Measurements from ENCODE around the gene CSTPP1.

Gene CSTPP1

DNA sequence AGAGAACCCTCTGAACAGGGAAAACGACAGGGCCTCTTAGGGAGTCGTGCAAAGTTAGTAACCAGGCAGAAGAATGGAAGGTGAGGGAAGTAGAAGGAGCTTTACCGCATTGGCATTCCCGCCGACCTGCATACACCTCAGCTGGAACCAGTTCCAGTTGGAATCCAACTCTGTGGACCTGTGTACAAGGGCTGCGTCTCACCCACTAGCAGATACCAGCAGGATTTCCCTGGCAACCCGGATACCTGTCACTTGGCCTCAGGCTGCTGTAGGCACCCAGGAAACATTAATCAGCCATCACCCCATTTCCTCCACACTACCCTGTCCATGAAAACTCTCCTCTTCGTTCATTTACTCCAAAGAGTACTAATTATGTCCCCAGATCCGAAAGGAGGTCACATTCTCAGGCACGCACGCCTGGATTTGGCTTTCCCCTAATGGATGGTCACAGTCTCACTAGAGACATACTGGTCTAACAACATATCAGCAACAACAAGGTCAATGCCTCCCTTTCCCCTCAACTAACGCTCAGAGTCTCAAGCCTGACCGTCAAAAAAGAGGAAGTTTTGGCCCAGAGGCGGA is 239.3 kb downstream of the CSTPP1 start:
- in situ Hi-C loops (cut with MboI; ENCODE audit: low sequenced_read_pairs): no loop called here

DNA sequence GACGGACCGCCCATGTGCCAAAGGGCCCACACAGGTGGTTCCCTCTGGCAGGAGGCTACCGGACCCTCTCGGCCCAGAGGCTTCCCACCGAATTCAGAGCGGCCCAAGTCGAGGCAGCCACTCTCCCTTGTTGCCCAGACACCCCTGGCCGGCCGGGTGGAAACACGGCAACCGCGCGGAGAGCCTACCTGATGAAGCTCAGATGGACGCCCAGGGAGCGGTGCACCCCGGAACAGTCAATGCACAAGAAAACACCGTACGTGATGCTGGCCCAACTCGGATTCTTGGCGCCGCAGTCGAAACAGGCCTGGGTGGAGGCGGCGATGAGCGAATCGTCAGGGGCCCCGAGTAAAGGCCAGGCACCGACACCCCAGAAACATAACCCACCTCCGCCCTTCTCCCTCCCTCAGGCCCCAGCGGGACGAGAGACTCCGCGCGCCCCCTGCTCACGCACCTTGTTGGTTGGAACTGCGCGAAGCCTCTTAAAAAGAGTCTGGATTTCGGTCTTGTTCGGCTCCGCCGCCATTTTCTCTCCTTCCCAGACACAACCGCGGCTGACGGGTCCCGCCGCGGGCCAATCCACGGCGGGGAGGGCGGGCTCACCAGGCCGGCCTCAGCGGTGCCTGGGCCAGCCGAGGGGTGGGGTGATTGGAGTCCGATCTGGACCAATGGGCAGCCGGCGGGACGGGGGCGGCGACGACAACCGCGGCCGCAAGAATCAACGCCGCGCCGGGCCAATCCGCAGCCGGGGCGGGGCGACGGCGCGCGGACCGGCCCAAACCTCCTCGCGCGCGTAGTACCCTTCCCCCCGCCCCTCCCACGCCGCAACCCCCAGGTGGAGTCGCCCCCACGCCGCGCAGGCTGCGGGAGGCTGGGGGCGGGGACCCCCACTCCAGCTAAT is 240.0 kb downstream of the CSTPP1 start, which contains the start of gene ARFGAP2:
TSS of gene ARFGAP2 (minus strand) at position 552 of the 901 bp plus-strand sequence. CDS start at position 526, 26 bp downstream.
- in situ Hi-C loops (cut with MboI; ENCODE audit: low sequenced_read_pairs): no loop called here

GRCh38 chr11:47177229-47177845 is 240.8 kb downstream of the CSTPP1 start:
- in situ Hi-C loops (cut with MboI; ENCODE audit: low sequenced_read_pairs): no loop called here

GRCh38 chr11:47177846-47178245 is 241.3 kb downstream of the CSTPP1 start:
- in situ Hi-C loops (cut with MboI; ENCODE audit: low sequenced_read_pairs): no loop called here

GRCh38 chr11:47178316-47178715 is 241.8 kb downstream of the CSTPP1 start:
- in situ Hi-C loops (cut with MboI; ENCODE audit: low sequenced_read_pairs): no loop called here

DNA sequence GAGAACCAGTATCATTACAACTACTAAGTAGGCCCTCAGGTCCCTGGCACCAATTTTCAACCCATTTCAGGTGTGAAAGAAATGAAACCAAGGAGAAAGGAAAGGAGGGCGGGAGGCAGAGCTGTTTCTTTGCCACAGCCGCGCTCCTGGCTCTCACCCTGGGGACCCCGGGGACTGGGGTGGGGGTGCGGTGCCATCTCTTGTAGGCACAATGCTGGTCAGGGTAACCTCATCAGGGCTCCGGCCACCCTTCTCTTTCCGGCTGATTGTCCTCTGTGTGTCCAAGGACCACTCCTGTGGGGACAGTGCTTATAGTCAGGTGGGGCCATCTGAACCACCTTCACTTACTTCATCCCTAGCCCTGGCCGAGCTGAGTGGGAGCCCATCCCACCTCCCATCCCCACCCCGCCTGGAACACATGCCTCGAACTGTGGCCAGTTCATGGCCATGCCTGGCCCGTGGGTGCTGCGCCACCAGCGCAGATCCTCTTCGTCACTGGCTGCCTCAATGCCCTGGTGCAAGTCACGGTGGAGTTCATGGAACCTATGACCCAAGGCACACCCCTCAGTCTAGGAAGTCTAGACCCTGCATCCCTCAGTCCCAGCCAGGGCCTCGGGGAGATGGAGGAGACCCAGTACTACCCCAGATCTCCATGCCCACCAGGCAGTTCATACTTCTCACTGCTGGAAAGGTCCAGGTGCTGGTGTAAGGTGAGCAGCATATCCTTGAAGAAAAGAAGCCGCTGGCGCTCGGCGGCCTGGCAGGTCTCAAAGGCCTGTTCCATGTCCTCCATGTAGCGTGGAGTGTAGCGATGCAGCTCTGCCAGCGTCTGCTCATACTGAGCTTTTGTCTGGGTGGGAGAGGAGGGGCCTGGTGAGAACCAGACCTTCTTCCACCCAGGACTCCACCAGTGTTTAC is 242.4 kb downstream of the CSTPP1 start:
- in situ Hi-C loops (cut with MboI; ENCODE audit: low sequenced_read_pairs): no loop called here

DNA sequence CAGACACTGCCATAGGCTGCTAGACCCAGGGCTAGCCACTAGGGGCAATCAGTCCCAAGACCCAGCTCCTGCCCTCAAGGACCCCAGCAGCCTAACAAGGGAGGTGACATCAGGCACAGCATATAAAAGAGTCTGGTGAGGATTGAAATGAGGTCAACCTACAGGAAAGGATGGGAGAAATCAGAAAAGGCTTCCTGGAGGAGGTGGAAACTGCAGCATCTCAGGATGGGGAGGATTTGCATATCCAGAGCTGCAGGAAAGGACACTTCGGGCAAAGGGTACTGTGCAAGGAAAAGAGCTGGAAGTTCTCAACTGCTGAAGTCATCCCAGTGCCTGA is 243.1 kb downstream of the CSTPP1 start:
- in situ Hi-C loops (cut with MboI; ENCODE audit: low sequenced_read_pairs): no loop called here

DNA sequence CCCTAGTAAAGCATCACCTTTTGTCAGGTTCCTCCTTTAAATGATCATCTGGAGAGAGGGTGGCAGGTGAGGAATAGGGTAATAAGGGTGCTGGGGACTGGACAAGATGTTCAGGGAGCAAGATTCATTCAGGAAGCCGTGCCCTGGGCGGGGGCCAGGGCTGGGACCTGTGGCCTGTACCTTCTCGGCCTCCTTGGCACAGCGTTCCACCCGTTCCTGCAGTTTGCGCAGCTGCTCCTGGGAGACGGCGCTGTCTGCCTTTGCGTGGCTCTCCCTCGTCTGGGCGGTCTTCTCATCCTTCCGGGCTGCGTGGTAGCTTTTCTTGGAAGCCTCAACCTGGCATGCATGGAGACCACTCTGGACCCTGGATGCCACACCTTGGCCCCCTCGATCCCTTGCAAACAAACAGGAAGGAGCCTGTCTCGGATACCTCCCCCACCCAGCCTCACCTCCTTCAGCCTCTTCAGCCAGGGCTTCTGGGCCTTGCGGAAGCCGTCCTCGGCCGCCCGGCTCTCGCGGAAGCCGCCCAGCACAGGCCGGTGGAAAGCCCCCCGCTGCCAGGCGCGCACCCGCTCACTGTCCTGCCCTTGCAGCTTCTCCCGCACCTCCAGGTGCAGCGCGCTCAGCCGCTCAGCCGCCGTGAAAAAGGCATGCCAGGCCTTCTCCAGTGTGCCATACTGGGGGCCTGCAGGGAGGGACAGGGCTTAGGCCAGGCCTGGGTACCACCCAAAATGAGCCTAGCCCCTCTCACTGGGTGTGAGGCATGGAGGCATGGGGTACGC is 243.6 kb downstream of the CSTPP1 start:
- in situ Hi-C loops (cut with MboI; ENCODE audit: low sequenced_read_pairs): no loop called here

GRCh38 chr11:47181271-47181670 is 244.7 kb downstream of the CSTPP1 start:
- in situ Hi-C loops (cut with MboI; ENCODE audit: low sequenced_read_pairs): no loop called here

DNA sequence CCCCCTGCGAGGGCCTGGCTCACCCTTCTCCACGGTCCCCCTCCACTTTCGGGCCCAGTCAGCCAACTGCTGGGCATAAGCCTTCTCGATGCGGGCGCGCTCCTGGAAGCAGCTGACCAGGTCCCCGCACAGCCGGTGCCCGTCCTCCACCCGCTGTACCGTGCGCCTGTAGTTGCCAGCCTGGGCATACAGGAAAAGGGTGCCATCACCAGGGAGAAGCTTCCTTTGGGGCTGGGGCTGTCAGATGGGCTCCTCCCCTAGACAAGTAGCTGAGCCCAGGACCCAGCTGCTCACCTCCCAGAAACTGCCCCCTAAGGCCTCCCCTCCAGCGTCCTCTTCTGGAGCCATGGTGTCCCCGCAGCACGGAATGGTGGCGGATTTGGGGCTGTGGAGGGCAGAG is 245.8 kb downstream of the CSTPP1 start:
- in situ Hi-C loops (cut with MboI; ENCODE audit: low sequenced_read_pairs): no loop called here

DNA sequence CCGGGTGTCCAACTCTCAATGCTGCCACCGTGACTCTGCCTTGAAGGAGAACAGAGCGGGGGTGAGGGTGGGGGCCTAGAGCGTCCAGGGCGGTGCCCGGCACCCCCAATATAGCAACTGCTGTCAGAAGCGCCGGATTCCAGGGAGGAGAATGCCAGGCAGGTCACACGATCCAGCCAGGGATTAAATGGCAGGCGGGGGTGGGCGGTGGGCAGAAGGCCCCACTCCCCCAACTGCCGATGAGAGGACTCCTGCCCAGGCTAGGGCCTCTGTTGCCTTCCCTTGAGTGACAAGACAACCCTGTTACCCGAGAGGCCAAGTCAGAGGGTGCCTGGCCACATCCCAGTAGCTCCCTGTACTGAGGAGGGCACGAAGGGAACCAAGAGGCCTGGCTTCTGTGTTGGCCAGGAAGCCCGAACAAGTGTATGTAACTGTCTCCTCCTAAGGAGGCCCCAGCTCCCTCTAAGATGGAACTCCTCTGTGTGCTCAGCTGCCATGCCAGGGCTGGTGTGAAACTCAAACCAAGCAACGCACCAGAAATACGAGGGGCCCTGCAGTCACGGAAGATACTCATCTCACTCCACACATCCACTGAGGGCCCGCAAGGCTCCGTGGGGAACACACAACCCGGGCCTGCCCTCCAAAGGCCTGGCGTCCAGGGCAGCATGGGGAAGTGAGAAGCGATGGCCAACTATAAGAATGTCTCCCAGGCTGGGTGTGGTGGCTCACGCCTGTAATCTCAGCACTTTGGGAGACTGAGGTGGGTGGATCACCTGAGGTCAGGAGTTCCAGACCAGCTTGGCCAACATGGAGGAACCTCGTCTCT is 246.7 kb downstream of the CSTPP1 start:
- in situ Hi-C loops (cut with MboI; ENCODE audit: low sequenced_read_pairs): no loop called here

- in situ Hi-C loops (cut with MboI; ENCODE audit: low sequenced_read_pairs): no loop called here
Observed at GRCh38 chr11:47183969-47184368, 247.4 kb downstream of the CSTPP1 start.

DNA sequence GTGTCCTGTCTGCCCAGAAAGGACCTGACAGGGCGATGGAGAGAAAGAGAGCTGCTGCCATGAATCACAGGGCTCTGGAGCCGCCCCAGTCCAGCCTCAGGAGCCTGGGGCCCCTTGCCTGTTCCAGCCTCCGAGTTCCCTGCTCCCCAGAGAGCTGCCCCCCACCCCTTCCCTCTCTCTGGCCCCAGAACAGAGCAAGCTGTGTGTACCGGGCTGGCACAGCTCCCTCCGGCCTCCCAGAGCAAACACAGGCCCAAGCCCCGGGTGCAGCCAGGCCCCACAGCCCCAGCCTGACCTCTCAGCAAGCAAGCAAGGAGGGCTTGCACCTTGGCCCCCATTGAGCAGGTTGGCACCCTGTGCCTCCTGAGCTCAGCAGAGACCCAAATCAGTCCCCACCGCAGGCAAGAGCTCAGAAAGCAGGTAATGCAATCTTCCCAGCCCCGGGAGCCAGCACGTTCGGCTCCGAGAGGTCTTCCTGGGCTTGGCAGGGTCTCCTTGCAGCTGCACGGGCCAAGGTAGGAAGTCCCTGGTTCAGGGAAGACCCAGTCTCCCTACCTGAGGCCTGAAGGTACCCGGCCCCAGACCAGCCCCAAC is 248.2 kb downstream of the CSTPP1 start:
- in situ Hi-C loops (cut with MboI; ENCODE audit: low sequenced_read_pairs): no loop called here

- in situ Hi-C loops (cut with MboI; ENCODE audit: low sequenced_read_pairs): no loop called here
Observed at GRCh38 chr11:47185305-47186075, 248.9 kb downstream of the CSTPP1 start.

GRCh38 chr11:47186076-47186699 is 249.6 kb downstream of the CSTPP1 start, which contains the start of gene PACSIN3:
TSS of gene PACSIN3 (minus strand) at chr11:47186434. CDS start at chr11:47182727, 3,707 bp downstream.
- in situ Hi-C loops (cut with MboI; ENCODE audit: low sequenced_read_pairs): no loop called here

- in situ Hi-C loops (cut with MboI; ENCODE audit: low sequenced_read_pairs): no loop called here
Observed at GRCh38 chr11:47186700-47187695, 250.4 kb downstream of the CSTPP1 start.

Measured in HL-60/S4 treated with retinoic acid at 250 ng/mL for 4 days and 3 days (cell line).